Measurements from ENCODE around the gene KRT78.

Gene KRT78

DNA sequence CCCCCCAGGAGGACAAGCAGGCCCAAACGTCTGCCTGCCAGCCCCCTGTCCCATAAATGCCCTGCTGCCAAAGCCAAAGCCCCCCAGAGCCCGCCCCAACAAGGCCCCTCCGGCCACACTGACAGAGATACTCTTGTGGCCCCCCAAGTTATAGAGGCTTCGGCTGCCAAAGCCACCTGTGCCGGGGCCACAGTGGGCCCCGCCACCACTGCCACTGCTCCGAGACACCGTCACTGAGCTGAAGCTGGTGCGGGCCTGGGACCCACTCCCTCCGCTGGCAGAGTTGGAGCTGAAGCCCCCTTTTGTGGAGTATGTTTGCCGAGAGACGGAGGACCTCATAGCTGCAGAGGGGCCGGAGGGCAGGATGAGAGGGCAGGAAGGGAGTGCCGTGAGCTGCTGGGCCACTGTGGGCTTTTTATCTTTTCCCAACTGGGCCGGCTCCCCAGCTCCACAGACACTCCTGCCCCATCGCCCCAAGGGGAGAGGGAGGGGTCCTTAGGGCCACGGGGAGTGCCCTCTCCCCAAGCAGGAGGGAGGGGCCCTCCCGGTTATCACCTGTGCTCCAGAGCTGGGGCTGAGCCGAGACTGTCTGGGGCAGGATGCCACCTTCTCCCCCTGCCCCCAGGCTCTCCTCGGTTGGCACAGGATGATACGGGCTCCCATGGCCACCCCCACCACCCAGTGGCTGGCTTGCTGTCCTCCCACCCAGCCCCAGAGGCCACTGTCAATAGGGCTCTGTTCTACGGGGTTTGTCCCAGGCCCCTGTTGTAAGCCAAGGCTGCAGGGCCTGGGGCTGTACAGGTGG lies 14.7 kb downstream of the KRT78 start, which contains the start of gene KRT79:
KRT79 (minus strand) TSS at position 390 of the 805 bp plus-strand sequence; CDS start at position 339, 51 bp downstream.
- Histone ChIP-seq H3K4me2 (ENCODE audit: low read length) (no peak within 1 kb of the TSS), H3K9ac (no peak within 1 kb of the TSS), H3K4me1 (no peaks in the 10 kb centered on the region), H3K27me3 (ENCODE audit: control insufficient read depth, insufficient read depth, low read length) (no peaks in the 10 kb centered on the region), H3K79me2 (no peaks in the 10 kb centered on the region), H2AFZ (no peak within 1 kb of the TSS), H3K36me3 (ENCODE audit: control insufficient read depth, insufficient read depth, low read length) (no peaks in the 10 kb centered on the region), H3K9me3 (ENCODE audit: control insufficient read depth, low read length) (no peaks in the 10 kb centered on the region), H3K27ac (no peak within 1 kb of the TSS), H3K4me3 (ENCODE audit: low read depth, low read length) (no peak within 1 kb of the TSS)
- TF ChIP-seq, protein P1, sequence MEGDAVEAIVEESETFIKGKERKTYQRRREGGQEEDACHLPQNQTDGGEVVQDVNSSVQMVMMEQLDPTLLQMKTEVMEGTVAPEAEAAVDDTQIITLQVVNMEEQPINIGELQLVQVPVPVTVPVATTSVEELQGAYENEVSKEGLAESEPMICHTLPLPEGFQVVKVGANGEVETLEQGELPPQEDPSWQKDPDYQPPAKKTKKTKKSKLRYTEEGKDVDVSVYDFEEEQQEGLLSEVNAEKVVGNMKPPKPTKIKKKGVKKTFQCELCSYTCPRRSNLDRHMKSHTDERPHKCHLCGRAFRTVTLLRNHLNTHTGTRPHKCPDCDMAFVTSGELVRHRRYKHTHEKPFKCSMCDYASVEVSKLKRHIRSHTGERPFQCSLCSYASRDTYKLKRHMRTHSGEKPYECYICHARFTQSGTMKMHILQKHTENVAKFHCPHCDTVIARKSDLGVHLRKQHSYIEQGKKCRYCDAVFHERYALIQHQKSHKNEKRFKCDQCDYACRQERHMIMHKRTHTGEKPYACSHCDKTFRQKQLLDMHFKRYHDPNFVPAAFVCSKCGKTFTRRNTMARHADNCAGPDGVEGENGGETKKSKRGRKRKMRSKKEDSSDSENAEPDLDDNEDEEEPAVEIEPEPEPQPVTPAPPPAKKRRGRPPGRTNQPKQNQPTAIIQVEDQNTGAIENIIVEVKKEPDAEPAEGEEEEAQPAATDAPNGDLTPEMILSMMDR (IDR thresholded peaks at IDR 0.05) = no peak

DNA sequence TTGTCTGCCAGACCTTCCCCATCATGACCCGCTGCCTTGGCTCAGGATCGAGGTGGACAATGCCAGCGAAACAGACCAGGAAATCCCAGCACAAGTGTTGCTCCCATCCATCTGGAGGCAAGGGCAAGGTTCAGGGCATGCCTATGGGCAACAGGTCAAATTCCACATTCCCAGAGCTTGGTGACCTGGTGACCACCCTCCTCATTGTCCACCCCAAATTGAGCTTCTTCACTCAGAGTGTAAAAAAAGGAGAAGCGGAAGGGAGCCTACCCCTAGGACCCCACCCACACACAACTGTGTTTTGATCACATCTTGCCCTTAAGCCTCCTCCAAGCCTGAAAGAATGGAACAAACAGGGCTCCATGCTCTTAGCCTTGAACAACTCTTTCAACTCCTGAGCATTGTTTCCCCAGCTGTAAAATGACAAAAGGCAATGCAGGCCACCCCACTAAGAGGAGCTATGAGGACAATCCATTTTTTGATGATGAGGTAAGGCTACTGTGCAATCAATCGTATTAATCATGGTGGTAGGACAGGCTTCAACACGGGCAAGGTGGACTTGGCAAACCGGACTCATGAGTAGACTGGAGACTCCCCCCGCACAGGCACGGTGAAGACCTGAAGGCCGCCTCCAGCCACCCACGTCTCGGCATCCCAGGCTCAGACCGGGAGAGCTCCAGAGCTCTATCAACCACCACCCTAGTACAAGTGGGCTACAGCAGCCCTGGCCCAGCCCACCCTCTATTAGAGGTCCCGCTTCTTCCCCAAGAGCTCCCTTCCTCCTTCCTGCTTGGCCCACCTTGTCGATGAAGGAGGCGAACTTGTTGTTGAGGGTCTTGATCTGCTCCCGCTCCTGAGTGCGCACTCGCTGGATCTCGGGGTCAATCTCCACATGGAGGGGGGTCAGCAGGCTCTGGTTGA lies 15.5 kb downstream of the KRT78 start:
- TF ChIP-seq, protein P1 (IDR thresholded peaks at IDR 0.05) = no peak
- no peaks in the 10 kb centered on the region for H3K27me3 ChIP-seq (ENCODE audit: control insufficient read depth, insufficient read depth, low read length)

DNA sequence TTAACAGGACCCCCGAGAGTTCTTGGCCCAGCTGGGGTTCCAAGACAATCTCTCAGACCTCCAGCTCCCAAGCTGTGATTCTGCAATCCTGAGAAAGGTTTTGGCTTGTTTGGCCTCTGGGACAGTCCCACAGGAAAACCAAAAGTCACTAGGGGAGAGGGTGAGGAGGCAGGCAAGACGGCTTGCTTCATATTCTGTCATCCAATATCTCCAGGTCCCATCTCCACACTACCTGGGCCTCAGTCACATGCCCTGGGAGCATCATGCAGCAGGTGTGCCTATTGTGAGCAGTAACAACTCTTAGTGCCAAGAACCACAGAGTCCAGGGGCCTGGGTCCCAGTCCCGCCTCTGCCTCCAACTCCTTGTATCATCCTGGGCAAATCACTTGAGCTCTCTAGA lies 16.3 kb downstream of the KRT78 start:
- Histone ChIP-seq H3K79me2 (no peaks in the 10 kb centered on the region), H3K4me2 (ENCODE audit: low read length) (no peak overlapping the region), H3K4me1 (no peaks in the 10 kb centered on the region), H3K9ac (no peak overlapping the region), H2AFZ (no peak overlapping the region), H3K27me3 (ENCODE audit: control insufficient read depth, insufficient read depth, low read length) (no peaks in the 10 kb centered on the region), H3K9me3 (ENCODE audit: control insufficient read depth, low read length) (no peaks in the 10 kb centered on the region), H3K36me3 (ENCODE audit: control insufficient read depth, insufficient read depth, low read length) (no peaks in the 10 kb centered on the region), H3K4me3 (ENCODE audit: low read depth, low read length) (no peak overlapping the region), H3K27ac (no peak overlapping the region)
- TF ChIP-seq, protein P1 (IDR thresholded peaks at IDR 0.05) = no peak

More for the DNA sequence above, 15.5 kb downstream of the KRT78 start:
- Histone ChIP-seq H3K4me2 (ENCODE audit: low read length) (no peak overlapping the region), H3K9ac (no peak overlapping the region), H3K4me3 (ENCODE audit: low read depth, low read length) (no peak overlapping the region), H3K27ac (no peak overlapping the region), H3K36me3 (ENCODE audit: control insufficient read depth, insufficient read depth, low read length) (no peaks in the 10 kb centered on the region), H2AFZ (no peak overlapping the region), H3K4me1 (no peaks in the 10 kb centered on the region), H3K9me3 (ENCODE audit: control insufficient read depth, low read length) (no peaks in the 10 kb centered on the region), H3K79me2 (no peaks in the 10 kb centered on the region)

DNA sequence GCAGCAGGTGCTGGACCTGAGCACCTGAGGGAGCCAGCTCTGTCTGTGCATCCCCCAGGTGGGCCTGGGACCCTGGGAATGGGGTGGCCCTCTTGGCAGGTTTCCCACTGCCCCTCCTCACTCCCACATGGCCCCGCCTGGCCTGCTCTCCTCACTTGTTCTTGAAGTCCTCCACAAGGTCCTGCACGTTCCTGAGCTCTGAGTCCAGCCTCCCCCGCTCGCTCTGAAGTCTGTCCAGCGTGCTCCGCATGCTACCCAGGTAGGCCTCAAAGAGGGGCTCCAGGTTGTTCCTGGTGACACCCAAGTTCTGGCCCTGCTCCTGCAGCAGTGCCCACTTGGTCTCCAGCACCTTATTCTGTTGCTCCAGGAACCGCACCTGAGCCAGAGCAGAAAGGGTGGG lies 17.5 kb downstream of the KRT78 start:
- H3K4me1 ChIP-seq = no peaks in the 10 kb centered on the region
- TF ChIP-seq, protein P1 (IDR thresholded peaks at IDR 0.05) = no peak
- H3K9ac ChIP-seq = no peak overlapping the region
- H3K9me3 ChIP-seq (ENCODE audit: control insufficient read depth, low read length) = no peaks in the 10 kb centered on the region
- no peak overlapping the region for H3K4me3 ChIP-seq (ENCODE audit: low read depth, low read length)
- H3K79me2 ChIP-seq = no peaks in the 10 kb centered on the region
- H2AFZ ChIP-seq = no peak overlapping the region
- H3K36me3 ChIP-seq (ENCODE audit: control insufficient read depth, insufficient read depth, low read length) = no peaks in the 10 kb centered on the region
- no peak overlapping the region for H3K4me2 ChIP-seq (ENCODE audit: low read length)
- no peaks in the 10 kb centered on the region for H3K27me3 ChIP-seq (ENCODE audit: control insufficient read depth, insufficient read depth, low read length)
- H3K27ac ChIP-seq = no peak overlapping the region

Measured in parathyroid adenoma (tissue), 2 donors.